Hematopoietic multipotent progenitor cell treated with erythropoietin and hydrocortisone succinate and interleukin-3 and kit ligand, for 4 days (in vitro differentiated cells): Measurements from ENCODE around the gene UGT2B28.

Source experiments
- DNase-seq: peaks from one replicate; pipeline ENCODE4 v3.0.0-alpha.2; 2015

UGT2B28 gene

DNA sequence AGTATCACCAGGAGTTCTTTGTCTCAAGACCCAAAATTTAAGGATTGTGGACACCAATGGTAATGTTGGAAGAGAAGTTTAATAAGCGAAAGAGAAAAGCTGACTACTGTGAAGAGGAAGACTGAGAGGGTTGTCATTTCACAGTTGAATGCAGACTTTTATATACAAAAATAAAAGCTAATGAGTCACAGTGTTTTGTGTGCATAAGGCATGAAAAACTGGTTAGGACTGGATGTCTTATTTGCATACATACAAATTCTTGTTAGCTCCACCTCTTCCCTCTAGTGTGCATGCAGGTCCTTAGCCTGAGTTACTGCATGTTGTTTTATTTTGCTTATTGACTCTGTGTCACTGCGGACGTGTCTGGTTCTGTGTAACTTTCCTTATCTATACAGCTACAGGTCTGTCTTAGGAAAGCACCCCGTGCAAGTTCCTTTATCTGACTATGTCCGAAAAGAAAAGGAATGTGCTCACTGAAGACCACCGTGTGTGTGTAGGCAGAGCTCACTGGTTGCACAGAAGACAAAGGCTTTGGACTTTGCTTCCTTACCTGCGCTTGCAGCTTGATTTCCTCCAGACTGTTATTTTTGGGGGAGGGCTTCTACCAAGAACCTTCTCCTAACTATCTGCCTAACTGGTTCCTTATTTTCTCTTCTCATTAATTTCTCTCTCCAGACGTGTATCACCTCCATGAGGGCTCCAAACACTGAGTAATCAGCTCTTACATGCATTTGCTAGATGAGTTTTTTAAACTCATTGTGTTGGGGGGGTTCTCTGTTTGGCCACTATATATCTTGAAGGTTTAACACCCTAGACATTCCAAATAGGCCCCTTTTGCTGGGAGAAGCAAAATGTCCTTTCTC, 63.5 kb downstream of the UGT2B28 start:
- peak; percentile 59 for DNase-seq
